ES-I3 (cell line): ENCODE measurements around the gene ILF2.
"Not testable (repeated sequence)": the region's sequence is repeated elsewhere in the genome, so short reads cannot be mapped to it uniquely, and the experiment has no call there.

Experiments used
- H3K36me3 ChIP-seq: 2 replicates; pipeline ENCODE4 v1.6.1; 2013; ENCODE audit warnings: mild to moderate bottlenecking, low read length, control low read depth, moderate library complexity; ENCODE audit not compliant: insufficient read depth
- H3K4me1 ChIP-seq: 2 replicates; pipeline ENCODE4 v1.6.1; 2013; ENCODE audit warnings: mild to moderate bottlenecking, control low read depth, low read length; ENCODE audit not compliant: insufficient read depth
- H3K9ac ChIP-seq: 2 replicates; pipeline ENCODE4 v1.6.1; 2013; ENCODE audit warnings: low read depth, mild to moderate bottlenecking, low read length, moderate library complexity
- H3K9me3 ChIP-seq: 2 replicates; pipeline ENCODE4 v1.6.1; 2013; ENCODE audit warnings: mild to moderate bottlenecking, low read length, moderate library complexity; ENCODE audit not compliant: control insufficient read depth, insufficient read depth

ILF2 gene

DNA sequence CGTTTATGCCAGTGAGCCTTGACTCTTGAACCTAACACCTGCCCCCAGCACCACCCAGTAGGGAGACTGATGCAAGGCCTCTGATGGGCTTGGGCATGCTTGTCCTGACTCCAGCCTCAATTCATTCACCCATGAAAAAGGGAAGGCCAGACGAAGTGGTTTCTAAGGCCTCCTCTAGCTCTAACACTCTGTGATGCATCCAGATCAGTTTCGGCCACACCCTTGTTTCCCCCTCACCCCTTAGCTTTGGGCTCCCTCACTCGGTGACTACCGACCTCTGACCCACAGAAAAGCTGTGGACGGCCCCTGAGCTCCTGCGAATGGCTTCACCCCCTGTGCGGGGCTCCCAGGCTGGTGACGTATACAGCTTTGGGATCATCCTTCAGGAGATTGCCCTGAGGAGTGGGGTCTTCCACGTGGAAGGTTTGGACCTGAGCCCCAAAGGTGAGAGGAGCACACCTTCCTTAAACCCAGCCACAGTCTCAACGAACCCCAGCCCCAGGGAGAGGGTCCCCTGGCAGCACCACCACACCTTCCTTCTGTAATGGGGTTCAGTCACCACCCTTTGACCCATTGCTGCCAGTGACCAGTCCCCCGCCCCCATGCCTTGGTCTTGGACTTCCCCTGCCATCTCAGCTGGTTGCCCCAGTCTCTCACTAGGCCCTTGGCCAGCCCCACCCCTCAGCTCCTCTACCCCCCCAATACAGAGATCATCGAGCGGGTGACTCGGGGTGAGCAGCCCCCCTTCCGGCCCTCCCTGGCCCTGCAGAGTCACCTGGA lies 16.7 kb upstream of the ILF2 start:
- H3K36me3 ChIP-seq: no peaks in the 10 kb centered on the region
- H3K9ac ChIP-seq: no peak overlapping the region
- H3K9me3 ChIP-seq: no peaks in the 10 kb centered on the region
- H3K4me1 ChIP-seq: peaks cover 8% of the 10 kb centered on the region; the same call in 1 of the 2 replicates

DNA sequence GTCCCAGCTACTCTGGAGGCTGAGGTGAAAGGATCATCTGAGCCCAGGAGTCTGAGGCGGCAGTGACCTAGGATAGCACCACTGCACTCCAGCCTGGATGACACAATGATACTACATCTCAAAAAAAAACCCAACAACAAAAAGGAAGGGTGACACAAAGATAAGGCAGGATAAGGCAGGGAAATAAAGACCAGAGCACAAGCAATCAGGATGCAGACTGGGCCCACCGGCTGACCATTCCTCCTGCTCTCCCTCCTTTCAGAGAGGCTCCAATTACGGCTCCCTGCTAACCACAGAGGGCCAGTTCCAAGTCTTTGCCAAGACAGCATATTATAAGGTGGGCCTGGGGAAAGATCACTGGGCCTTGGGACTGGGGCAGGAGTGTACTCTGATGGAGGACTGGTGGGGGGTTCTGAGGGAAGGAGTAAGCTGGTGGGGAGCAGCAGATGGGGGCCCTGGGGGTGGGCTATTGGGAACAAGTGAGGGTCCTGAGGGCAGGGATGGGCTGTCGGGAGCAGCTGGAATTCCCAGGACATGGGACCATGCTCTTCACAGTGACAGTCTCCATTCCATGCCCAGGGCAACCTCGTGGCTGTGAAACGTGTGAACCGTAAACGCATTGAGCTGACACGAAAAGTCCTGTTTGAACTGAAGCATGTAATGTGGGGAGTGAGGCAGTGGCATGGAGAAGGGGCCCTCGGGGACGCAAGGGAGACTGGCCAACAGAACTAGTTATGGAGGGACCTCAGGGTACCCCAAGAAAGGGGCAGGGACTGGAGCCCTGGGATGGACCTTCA lies 14.9 kb upstream of the ILF2 start:
- H3K4me1 ChIP-seq: peaks cover 8% of the 10 kb centered on the region; the same call in 1 of the 2 replicates
- no peaks in the 10 kb centered on the region for H3K9me3 ChIP-seq
- H3K9ac ChIP-seq: no peak overlapping the region
- H3K36me3 ChIP-seq: no peaks in the 10 kb centered on the region

DNA sequence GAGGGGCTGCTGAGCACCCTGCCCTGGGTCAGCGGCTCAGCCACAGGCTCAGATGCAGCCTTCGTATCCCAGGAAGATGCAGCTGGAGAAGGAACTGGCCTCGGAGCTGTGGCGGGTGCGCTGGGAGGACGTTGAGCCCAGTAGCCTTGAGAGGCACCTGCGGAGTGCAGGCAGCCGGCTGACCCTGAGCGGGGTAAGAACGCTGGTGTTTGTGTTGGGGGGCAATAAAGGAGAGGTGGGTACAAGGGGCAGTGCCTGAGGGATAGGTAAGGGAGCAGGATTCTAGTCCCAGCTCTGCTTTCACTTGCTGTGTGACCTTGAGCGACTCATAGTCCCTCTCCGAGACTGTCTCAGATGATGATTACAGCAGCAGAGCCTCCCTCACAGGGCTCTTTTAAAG lies 14.1 kb upstream of the ILF2 start:
- H3K36me3 ChIP-seq: no peaks in the 10 kb centered on the region
- H3K4me1 ChIP-seq: peaks cover 8% of the 10 kb centered on the region; the same call in 1 of the 2 replicates
- no peaks in the 10 kb centered on the region for H3K9me3 ChIP-seq
- H3K9ac ChIP-seq: no peak overlapping the region

DNA sequence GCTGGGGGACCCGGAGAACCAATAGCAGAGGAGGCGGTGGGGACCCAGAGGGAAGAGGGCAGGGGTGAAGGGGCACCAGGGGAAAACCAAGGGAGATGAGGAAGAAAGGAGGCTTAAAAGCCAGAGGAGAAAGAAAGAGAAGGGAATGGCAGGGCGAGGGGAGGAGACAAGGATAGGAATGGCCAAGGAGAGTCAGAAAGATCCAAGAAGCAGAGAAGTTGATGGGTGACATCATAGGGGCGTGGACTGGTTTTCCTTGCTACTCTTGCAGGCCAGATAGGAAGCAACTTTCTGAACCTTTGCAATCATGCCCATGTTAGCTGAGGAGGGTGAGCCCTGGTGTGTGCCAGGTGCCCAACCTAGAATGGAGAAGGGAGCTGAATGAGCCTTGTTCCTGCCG lies 13.1 kb upstream of the ILF2 start:
- H3K36me3 ChIP-seq: no peaks in the 10 kb centered on the region
- no peak overlapping the region for H3K9ac ChIP-seq
- H3K9me3 ChIP-seq: no peaks in the 10 kb centered on the region
- peaks cover 8% of the 10 kb centered on the region; the same call in 1 of the 2 replicates for H3K4me1 ChIP-seq

DNA sequence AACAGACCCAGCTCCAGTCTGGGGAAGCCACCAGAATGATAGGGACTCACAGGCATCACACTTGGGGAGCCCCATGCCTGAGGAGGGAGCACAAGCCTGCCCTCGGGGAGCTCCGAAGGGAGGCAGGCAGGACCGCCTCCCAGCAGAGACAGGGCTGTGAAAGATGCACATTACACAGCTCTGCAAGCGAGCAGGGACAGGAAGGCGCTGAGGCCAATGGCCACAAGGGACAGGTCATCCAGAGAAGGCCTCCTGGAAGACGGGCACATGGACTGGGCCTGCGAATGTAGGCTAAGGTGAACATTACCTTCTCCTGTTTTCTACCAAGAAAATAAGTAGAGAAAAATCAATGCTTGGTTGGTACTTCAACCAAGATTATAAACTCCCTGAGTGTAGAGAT lies 11.9 kb upstream of the ILF2 start:
- Histone ChIP-seq H3K9me3 (no peaks in the 10 kb centered on the region), H3K9ac (no peak overlapping the region), H3K36me3 (no peaks in the 10 kb centered on the region), H3K4me1 (no peaks in the 10 kb centered on the region; the same call in 1 of the 2 replicates)

DNA sequence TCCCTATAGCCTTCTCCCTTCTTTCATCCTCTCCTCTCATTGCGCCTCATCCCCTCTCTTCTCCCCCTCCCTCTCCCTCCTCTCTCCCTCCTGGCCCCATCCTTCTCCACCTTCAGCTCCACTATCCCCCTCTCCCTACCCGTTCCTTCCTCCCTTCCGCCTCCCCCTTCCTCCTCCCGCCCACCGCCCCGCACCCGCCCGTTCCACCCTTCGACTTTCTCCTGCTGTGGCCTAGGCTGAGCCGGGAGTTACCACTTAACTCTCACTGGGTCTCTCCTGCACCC lies 9.3 kb upstream of the ILF2 start:
- no peaks in the 10 kb centered on the region for H3K9me3 ChIP-seq
- no peaks in the 10 kb centered on the region; the same call in 1 of the 2 replicates for H3K4me1 ChIP-seq
- H3K9ac ChIP-seq: peak overlapping the region; percentile 55; the same call in 1 of the 2 replicates
- no peaks in the 10 kb centered on the region for H3K36me3 ChIP-seq

DNA sequence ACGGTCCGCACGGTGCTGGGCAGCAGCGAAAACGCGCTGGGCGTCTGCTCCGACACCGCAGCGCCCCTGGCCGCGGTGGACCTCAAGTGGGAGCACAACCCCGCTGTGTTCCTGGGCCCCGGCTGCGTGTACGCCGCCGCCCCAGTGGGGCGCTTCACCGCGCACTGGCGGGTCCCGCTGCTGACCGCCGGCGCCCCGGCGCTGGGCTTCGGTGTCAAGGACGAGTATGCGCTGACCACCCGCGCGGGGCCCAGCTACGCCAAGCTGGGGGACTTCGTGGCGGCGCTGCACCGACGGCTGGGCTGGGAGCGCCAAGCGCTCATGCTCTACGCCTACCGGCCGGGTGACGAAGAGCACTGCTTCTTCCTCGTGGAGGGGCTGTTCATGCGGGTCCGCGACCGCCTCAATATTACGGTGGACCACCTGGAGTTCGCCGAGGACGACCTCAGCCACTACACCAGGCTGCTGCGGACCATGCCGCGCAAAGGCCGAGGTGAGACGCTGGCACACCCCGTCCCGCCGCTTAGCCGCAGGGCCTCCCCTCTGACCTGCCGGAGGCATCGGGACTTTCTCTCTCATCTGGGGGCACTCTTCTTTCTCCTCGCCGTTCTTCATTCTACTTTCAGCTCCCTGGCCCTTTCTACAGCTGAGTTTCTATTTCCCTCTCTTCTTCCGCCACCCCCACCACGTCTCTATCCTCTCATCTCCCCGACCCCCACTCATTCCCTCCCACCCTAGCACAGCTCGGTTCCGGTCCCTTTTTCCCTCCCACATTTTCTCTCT lies 8.7 kb upstream of the ILF2 start:
- Histone ChIP-seq H3K36me3 (no peaks in the 10 kb centered on the region), H3K9me3 (no peaks in the 10 kb centered on the region), H3K9ac (peak overlapping the region; percentile 55), H3K4me1 (no peaks in the 10 kb centered on the region; the same call in 1 of the 2 replicates)

DNA sequence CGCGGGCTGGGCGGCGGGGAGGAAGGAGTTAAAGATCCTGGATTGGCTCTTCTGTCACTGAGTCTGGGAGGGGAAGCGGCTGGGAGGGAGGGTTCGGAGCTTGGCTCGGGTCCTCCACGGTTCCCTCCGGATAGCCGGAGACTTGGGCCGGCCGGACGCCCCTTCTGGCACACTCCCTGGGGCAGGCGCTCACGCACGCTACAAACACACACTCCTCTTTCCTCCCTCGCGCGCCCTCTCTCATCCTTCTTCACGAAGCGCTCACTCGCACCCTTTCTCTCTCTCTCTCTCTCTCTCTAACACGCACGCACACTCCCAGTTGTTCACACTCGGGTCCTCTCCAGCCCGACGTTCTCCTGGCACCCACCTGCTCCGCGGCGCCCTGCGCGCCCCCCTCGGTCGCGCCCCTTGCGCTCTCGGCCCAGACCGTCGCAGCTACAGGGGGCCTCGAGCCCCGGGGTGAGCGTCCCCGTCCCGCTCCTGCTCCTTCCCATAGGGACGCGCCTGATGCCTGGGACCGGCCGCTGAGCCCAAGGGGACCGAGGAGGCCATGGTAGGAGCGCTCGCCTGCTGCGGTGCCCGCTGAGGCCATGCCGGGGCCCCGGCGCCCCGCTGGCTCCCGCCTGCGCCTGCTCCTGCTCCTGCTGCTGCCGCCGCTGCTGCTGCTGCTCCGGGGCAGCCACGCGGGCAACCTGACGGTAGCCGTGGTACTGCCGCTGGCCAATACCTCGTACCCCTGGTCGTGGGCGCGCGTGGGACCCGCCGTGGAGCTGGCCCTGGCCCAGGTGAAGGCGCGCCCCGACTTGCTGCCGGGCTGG lies 7.9 kb upstream of the ILF2 start, which contains the start of gene NPR1:
NPR1 (plus strand) TSS at position 170 of the 818 bp plus-strand sequence; CDS start at position 591, 421 bp downstream.
- no peaks in the 10 kb centered on the region; the same call in 1 of the 2 replicates for H3K4me1 ChIP-seq
- H3K9me3 ChIP-seq: no peaks in the 10 kb centered on the region
- peak within 1 kb of the TSS; percentile 55 for H3K9ac ChIP-seq
- no peaks in the 10 kb centered on the region for H3K36me3 ChIP-seq

DNA sequence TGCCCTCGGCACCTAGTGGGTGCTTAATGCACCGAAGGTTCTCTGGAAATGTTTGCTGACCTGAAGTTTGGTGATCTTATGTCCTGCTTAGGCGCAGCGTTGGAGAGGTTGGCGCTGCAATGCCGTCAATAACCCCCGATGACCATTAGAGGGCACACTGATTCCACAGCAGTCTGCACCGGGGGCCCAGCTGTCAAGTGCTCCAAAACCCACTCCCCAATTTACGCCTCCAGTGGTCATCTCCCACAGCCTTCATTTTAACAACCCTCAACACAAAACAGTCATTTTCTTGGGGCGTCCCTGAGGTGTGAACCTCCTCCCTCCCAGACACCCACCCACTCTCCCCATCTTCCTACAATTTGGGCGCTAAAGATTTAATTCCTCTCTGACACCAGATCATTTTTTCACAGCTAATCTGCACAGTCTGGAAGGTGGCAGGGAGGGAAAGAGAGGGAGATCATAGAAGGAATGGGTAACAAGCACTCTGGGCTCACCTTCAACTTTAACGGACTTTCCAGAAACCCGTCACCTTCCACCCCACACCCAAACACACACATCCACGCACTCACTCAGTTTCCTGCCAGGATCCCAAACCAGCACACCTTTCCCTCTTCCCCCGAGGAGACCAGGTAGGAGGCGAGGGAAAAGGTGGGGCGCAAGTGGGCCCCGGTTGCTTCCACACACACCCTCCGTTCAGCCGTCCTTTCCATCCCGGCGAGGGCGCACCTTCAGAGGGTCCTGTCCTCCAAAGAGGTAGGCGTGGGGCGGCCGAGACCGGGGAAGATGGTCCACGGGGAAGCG lies 7.1 kb upstream of the ILF2 start:
- H3K9ac ChIP-seq: peak overlapping the region; percentile 55
- H3K9me3 ChIP-seq: no peaks in the 10 kb centered on the region
- no peaks in the 10 kb centered on the region; the same call in 1 of the 2 replicates for H3K4me1 ChIP-seq
- no peaks in the 10 kb centered on the region for H3K36me3 ChIP-seq

DNA sequence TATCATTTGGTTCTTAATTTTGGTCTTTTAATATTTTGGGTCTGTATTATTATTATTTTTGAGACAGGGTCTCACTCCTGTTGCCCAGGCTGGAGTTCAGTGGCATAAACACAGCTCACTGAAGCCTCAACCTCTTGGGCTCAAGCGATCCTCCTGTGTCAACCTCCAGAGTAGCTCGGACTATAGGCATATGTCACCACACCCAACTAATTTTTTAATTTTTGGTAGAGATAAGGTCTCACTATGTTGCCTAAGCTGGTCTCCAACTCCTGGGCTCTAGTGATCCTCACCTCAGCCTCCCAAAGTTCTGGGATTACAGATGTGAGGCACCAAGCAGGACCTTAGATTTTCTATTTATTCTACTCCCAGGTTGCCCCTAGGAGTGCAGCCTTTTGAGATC lies 2.7 kb upstream of the ILF2 start:
- Histone ChIP-seq H3K36me3 (peaks cover 12% of the 10 kb centered on the region), H3K9me3 (no peaks in the 10 kb centered on the region), H3K4me1 (no peaks in the 10 kb centered on the region; the same call in 1 of the 2 replicates), H3K9ac (no peak overlapping the region)

DNA sequence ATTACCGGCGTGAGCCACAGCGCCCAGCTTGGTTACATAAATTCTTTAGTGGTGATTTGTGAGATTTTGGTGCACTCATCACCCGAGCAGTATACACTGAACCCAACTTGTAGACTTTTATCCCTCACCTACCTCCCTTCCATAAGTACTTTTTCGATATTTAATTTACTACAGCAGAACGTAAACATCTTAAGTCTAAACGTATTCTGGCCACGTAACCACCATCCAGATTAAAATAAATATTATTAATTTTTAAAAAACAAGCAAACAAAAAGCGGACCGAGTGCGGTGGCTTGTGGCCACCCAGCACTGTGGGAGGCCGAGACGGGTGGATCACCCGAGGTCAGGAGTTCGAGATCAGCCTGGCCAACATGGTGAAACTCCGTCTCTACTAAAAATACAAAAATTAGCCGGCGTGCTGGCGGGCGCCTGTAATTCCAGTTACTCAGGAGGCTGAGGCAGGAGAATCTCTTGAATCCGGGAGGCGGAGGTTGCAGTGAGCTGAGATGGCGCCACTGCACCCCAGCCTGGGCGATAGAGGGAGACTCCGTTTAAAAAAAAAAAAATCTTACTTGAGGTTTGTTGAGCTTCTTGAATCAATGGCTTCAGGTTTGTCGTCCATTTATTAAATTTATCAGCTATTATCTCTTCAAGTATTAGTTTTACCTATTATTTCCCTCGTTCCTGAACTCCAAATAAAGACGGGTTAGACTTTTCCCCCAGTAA lies 998 bp upstream of the ILF2 start:
- H3K9me3 ChIP-seq, H3K4me1 ChIP-seq: not testable (repeated sequence)
- Histone ChIP-seq H3K36me3 (peaks cover 25% of the 10 kb centered on the region), H3K9ac (peak overlapping the region; percentile 98)

DNA sequence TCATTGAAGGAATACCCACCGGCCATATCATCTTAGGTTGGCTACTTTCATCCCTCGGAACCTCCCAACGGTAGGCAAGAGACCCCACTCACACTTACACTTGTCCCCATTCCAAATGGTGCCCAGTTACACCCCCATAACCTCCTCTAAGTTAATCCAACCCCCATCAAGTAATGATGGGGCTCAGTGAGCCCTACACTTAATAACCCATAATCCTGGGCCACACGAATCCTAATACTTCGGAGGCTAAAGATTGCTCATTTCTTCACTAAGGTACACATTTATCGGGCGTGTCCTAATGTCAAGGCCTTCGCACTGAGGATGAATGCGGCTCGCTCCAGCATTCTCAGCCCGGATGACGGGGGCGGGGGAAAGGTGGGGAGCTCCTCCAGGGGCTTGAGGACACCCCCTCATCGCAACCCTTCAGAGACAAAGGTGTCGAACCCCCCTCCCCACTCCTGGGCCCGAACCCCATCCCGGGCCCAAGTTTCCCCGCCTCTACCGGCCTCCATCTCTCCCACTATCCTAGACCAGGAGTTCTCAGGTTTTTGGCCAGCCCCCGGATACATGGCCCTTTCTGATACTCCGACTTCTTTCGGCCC lies 435 bp downstream of the ILF2 start:
- Histone ChIP-seq H3K9me3 (no peaks in the 10 kb centered on the region), H3K9ac (peak overlapping the region; percentile 95), H3K4me1 (no peaks in the 10 kb centered on the region), H3K36me3 (peaks cover 34% of the 10 kb centered on the region)
